Heart left ventricle (tissue), 13 donors: ENCODE measurements around the gene TNNT1.

Experiments used
- POLR2A ChIP-seq, 2 donors: fragments of 450-650 bp; IDR thresholded peaks; one replicate each; pipeline ENCODE4 v1.6.1; 2017; ENCODE audit warnings: antibody characterized with exemption in 2 of 2, mild to moderate bottlenecking in 2 of 2, moderate library complexity in 2 of 2
- TF ChIP-seq, protein P1 (sequence below), 12 donors: fragments of 200-600 bp; sonication (generic) in 4 of 12; IDR thresholded peaks; one replicate each; pipeline versions ENCODE4 v1.5.0 to v1.8.0; 2018 to 2022; ENCODE audit warnings: antibody characterized with exemption in 12 of 12, mild to moderate bottlenecking in 5 of 12
- donor health status: ischemic (EF 13 %, LVEDD 7.1; RV severe dilation, severe dysfunction).
- donor health status: DM: no; HTN: yes; CAD: no.
- donor health status: DM: no; HTN: no; CAD: no.
- donor health status: ischemic (EF 25% LVEDD 6.9; RV normal size, moderate dysfunction).
- donor health status: ischemic (EF 25% LVEDD 5.7; RV mildly dilated, moderate dysfunction).
- donor health status: ischemic (EF 35%, LVEDD 5.7; RV mildly dilated, moderate dysfunction).
- donor health status: nonischemic (EF 11% LVEDD 7.7; RV severe dilation, severe dysfunction).
- donor health status: DM: yes; HTN: yes; CAD: no.
- donor health status: PGD.
- donor health status: ischemic (EF 29% LVEDD 5.4; RV normal size, mild dysfunction).
- donor health status: nonischemic (EF 23%, LVEDD 6.1; RV moderate dilation, normal function).

DNA sequence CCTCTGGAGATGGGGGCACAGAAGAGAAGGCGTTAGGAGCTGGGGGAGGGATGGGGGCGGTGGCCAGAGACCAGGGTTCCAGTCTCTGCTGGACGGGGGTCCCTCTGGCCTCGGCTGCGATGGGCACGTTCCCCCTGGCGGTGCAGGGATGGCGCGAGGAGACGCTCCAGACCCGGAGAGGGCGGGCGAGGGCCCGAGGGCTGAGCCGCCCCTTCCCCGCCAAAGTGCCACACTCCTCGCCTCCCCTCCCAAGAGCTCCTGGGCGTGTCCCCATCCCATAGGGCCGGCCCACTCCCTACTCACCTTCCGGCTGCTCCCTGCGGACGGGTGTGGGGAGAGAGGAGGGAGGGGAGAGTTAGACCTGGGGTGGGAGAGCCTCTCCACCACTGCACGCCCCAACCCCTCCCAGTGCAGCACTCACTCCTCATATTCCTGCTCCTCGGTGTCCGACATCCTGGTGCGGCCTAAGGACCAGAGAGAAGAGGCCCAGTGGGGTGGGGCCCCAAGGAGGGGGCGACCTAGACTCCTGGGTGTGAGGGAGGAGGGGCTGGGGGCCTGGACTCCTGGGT is 2.2 kb downstream of the TNNT1 start:
- TF ChIP-seq, protein P1, sequence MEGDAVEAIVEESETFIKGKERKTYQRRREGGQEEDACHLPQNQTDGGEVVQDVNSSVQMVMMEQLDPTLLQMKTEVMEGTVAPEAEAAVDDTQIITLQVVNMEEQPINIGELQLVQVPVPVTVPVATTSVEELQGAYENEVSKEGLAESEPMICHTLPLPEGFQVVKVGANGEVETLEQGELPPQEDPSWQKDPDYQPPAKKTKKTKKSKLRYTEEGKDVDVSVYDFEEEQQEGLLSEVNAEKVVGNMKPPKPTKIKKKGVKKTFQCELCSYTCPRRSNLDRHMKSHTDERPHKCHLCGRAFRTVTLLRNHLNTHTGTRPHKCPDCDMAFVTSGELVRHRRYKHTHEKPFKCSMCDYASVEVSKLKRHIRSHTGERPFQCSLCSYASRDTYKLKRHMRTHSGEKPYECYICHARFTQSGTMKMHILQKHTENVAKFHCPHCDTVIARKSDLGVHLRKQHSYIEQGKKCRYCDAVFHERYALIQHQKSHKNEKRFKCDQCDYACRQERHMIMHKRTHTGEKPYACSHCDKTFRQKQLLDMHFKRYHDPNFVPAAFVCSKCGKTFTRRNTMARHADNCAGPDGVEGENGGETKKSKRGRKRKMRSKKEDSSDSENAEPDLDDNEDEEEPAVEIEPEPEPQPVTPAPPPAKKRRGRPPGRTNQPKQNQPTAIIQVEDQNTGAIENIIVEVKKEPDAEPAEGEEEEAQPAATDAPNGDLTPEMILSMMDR (IDR thresholded peaks at IDR 0.05): no peak
- no peak for TF ChIP-seq POLR2A (IDR thresholded peaks at IDR 0.05)
